A673 (cell line): ENCODE results near the gene KCNIP1. TPM values are rescaled to one million over a fixed set of nuclear protein-coding genes. Genes with fewer than 3 reads are reported as not detected.
A peak's percentile ranks its signal among the peaks of the same experiment; 100 is the strongest.

Experiments used
- BruUV-seq: library from RNA; stranded (reverse); fragments of 400-500 nt; replicated peaks from 2 replicates; lab custom pipeline; 2021; lab: Mats Ljungman, UMichigan
- CTCF ChIA-PET: fragments of 300-600 bp; sonication (Branson Sonifier 250); formaldehyde crosslinking; loops from one replicate; lab custom pipeline; 2022; ENCODE audit warnings: antibody characterized with exemption; lab: Charles Lee
- POLR2A ChIA-PET: fragments of 300-600 bp; sonication (Branson Sonifier 250); formaldehyde crosslinking; loops from one replicate; lab custom pipeline; 2022; ENCODE audit warnings: antibody characterized with exemption; ENCODE audit not compliant: low non-redundant PET; lab: Charles Lee
- DNase-seq: peaks from one replicate; pipeline ENCODE4 v3.0.0-alpha.2; 2015; ENCODE audit warnings: low spot score
- H3K27ac ChIP-seq: fragments of 200-600 bp; sonication (generic); 2 replicates; pipeline ENCODE4 v1.5.1; 2016; ENCODE audit warnings: mixed run types, low read depth, mild to moderate bottlenecking, mixed read lengths, antibody characterized with exemption, low read length; ENCODE audit not compliant: poor library complexity, severe bottlenecking
- H3K27me3 ChIP-seq: fragments of 200-600 bp; sonication (generic); replicated peaks from 2 replicates; pipeline ENCODE4 v1.6.1; 2017; ENCODE audit warnings: mixed run types, low read depth, mild to moderate bottlenecking, mixed read lengths, antibody characterized with exemption, low read length; ENCODE audit not compliant: insufficient read depth, poor library complexity
- H3K36me3 ChIP-seq: fragments of 200-600 bp; sonication (generic); 2 replicates; pipeline ENCODE4 v1.6.1; 2016; ENCODE audit warnings: mixed run types, mild to moderate bottlenecking, mixed read lengths, antibody characterized with exemption, low read length; ENCODE audit not compliant: insufficient read depth, poor library complexity, severe bottlenecking
- H3K4me1 ChIP-seq: fragments of 200-600 bp; sonication (generic); 2 replicates; pipeline ENCODE4 v1.6.1; 2017; ENCODE audit warnings: mixed run types, mild to moderate bottlenecking, mixed read lengths, antibody characterized with exemption, low read length; ENCODE audit not compliant: insufficient read depth, poor library complexity, severe bottlenecking
- H3K4me3 ChIP-seq: fragments of 200-600 bp; sonication (generic); 2 replicates; pipeline ENCODE4 v1.5.1; 2016; ENCODE audit warnings: low read depth, mixed run types, mild to moderate bottlenecking, mixed read lengths, low read length; ENCODE audit not compliant: poor library complexity, severe bottlenecking
- H3K9me3 ChIP-seq: fragments of 200-600 bp; sonication (generic); 2 replicates; pipeline ENCODE4 v1.6.1; 2016; ENCODE audit warnings: mixed run types, low read depth, mild to moderate bottlenecking, mixed read lengths, antibody characterized with exemption, low read length; ENCODE audit not compliant: poor library complexity, severe bottlenecking
- CTCF ChIP-seq: fragments of 300-800, 200-600 bp; sonication (generic); conservative IDR thresholded peaks from 2 replicates; pipeline ENCODE4 v1.5.1; 2017; ENCODE audit warnings: low read depth, mild to moderate bottlenecking, antibody characterized with exemption, low read length, moderate library complexity, mixed read lengths
- EZH2 ChIP-seq: fragments of 200-600 bp; sonication (generic); IDR thresholded peaks from 2 replicates; pipeline ENCODE4 v1.6.1; 2017; ENCODE audit warnings: borderline replicate concordance, low read depth, mild to moderate bottlenecking, mixed read lengths, antibody characterized with exemption, low read length; ENCODE audit not compliant: poor library complexity, severe bottlenecking
- intact Hi-C: fragments of 100-400 bp; cut with micrococcal nuclease; formaldehyde crosslinking; loops from one replicate; pipeline ENCODE4 v1.10.0; 2022; ENCODE audit not compliant: unreplicated experiment
- total RNA-seq: library from RNA; stranded (reverse); gene quantifications from 2 replicates; pipeline ENCODE4 v1.2.3, GENCODE V29; 2021

KCNIP1 gene
- total RNA-seq, 1 experiment from 2014 or later, result 3.7 TPM

- no peaks in the 10 kb centered on the region for H3K4me1 ChIP-seq
- TF ChIP-seq CTCF, result no peak
- TF ChIP-seq EZH2, result no peak
- CTCF ChIA-PET, result interaction anchor here (1.5 kb wide), 1 partner anchor 599 kb away, joined by 3 read pairs; no protein-coding TSS in a partner anchor
- intact Hi-C loops, result loop anchor here (1.0 to 10.0 kb wide), 3 partner anchors 47 to 593 kb away; no protein-coding TSS in a partner anchor
- H3K27ac ChIP-seq, result no peak overlapping the region
- no peaks in the 10 kb centered on the region for H3K9me3 ChIP-seq
- no peak overlapping the region for H3K4me3 ChIP-seq
- no TSS peak for BruUV-seq
- peaks cover 11% of the 10 kb centered on the region for H3K27me3 ChIP-seq
- peak; percentile 2 for DNase-seq
- POLR2A ChIA-PET, result no interaction called here
- H3K36me3 ChIP-seq, result no peaks in the 10 kb centered on the region
Observed at GRCh38 chr5:170743876-170744212, 240.0 kb downstream of the KCNIP1 start.

GRCh38 chr5:170745481-170746071 lies 241.8 kb downstream of the KCNIP1 start:
- H3K4me3 ChIP-seq, result no peak overlapping the region
- intact Hi-C loops, result loop anchor here (10.0 kb wide), 1 partner anchor 419 kb away; no protein-coding TSS in a partner anchor
- POLR2A ChIA-PET, result no interaction called here
- no TSS peak for BruUV-seq
- TF ChIP-seq EZH2 (no peak), CTCF (no peak)
- no peaks in the 10 kb centered on the region for H3K36me3 ChIP-seq
- H3K4me1 ChIP-seq, result no peaks in the 10 kb centered on the region
- CTCF ChIA-PET, result interaction anchor here (0.6 kb wide), 1 partner anchor 415 kb away, joined by 4 read pairs; no protein-coding TSS in a partner anchor
- peaks cover 23% of the 10 kb centered on the region for H3K27me3 ChIP-seq
- H3K27ac ChIP-seq, result no peak overlapping the region
- no peak for DNase-seq
- no peaks in the 10 kb centered on the region for H3K9me3 ChIP-seq

- no peak overlapping the region for H3K4me3 ChIP-seq
- no peak for DNase-seq
- H3K27ac ChIP-seq, result no peak overlapping the region
- no TSS peak for BruUV-seq
- H3K4me1 ChIP-seq, result no peaks in the 10 kb centered on the region
- H3K36me3 ChIP-seq, result no peaks in the 10 kb centered on the region
- H3K9me3 ChIP-seq, result no peaks in the 10 kb centered on the region
- ChIA-PET CTCF (no interaction called here), POLR2A (no interaction called here)
- peaks cover 24% of the 10 kb centered on the region for H3K27me3 ChIP-seq
- TF ChIP-seq CTCF, result no peak
- intact Hi-C loops, result loop anchor here (10.0 kb wide), 1 partner anchor 418 kb away; no protein-coding TSS in a partner anchor
Observed at GRCh38 chr5:170746075-170746960, 242.5 kb downstream of the KCNIP1 start.
